Duodenal mucosa (tissue), 2 donors: ENCODE measurements around the gene C1QTNF3.

Experiments
- H3K27ac ChIP-seq: one replicate; pipeline ENCODE4 v1.7.0; 2013; ENCODE audit warnings: low read depth, low read length
- H3K27me3 ChIP-seq, 2 donors: one replicate each; pipeline ENCODE4 v1.7.0; 2013; ENCODE audit warnings: low read length in 2 of 2, control low read depth in 1 of 2; ENCODE audit not compliant: insufficient read depth in 2 of 2, control insufficient read depth in 1 of 2
- H3K36me3 ChIP-seq, 2 donors: one replicate each; pipeline ENCODE4 v1.7.0; 2013; ENCODE audit warnings: low read length in 2 of 2, control low read depth in 1 of 2; ENCODE audit not compliant: insufficient read depth in 2 of 2, control insufficient read depth in 1 of 2
- H3K4me1 ChIP-seq, 2 donors: one replicate each; pipeline ENCODE4 v1.7.0; 2013; ENCODE audit warnings: low read length in 2 of 2, control low read depth in 1 of 2; ENCODE audit not compliant: insufficient read depth in 2 of 2, control insufficient read depth in 1 of 2
- H3K4me3 ChIP-seq, 2 donors: one replicate each; pipeline ENCODE4 v1.7.0; 2013; ENCODE audit warnings: low read length in 2 of 2, low read depth in 1 of 2
- H3K9ac ChIP-seq, 2 donors: one replicate each; pipeline ENCODE4 v1.7.0; 2013; ENCODE audit warnings: low read length in 2 of 2, low read depth in 1 of 2
- H3K9me3 ChIP-seq, 2 donors: one replicate each; pipeline ENCODE4 v1.7.0; 2013; ENCODE audit warnings: low read length in 2 of 2, control low read depth in 1 of 2; ENCODE audit not compliant: control insufficient read depth in 1 of 2

The C1QTNF3 gene

DNA sequence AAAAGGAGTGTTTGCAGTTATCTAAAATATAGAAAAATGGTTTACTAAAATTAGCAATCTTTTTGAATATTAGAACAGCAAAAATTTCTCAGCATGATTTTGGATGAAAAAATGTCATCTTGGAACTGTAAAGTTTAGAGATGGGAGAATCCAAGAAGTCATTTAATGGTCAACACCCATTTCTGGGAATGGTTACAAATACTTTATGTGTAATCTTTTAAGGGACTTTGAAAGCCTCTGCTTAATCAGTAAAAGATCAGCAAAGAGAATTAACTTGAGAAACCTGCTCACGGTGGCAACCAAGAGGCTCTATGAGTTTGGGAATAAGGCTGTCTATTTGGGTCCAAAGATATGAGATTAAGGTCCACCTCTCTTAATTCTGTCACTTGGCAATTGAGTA lies 13.0 kb downstream of the C1QTNF3 start:
- Histone ChIP-seq H3K27me3 (no peaks in the 10 kb centered on the region), H3K4me3 (no peak overlapping the region), H3K36me3 (peaks cover 0 to under 1% of the 10 kb centered on the region in 2 donors), H3K4me1 (peaks cover 0 to 15% of the 10 kb centered on the region in 2 donors), H3K9ac (no peak overlapping the region), H3K9me3 (no peaks in the 10 kb centered on the region), H3K27ac (no peak overlapping the region)

DNA sequence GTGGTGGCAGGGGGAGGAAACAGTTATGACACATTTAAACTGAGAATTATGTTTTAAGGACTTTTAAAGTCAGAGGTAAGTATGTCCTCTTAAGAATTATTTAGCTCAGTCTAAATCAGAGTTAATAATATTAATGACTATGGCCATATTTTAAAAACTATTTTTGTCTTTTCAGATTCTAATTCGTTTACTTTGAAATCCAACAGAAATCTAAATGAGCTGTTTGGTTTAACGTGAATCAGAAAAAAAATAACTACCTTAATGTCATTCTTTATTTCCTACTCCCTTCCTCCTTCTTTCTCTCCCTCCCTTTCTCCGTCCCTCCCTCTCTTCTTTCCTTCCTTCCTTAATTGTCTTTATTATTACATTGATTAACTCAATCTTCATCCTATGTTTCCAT lies 14.7 kb downstream of the C1QTNF3 start:
- Histone ChIP-seq H3K4me1 (peaks cover 0 to 5% of the 10 kb centered on the region in 2 donors), H3K36me3 (no peaks in the 10 kb centered on the region), H3K27me3 (no peaks in the 10 kb centered on the region), H3K4me3 (no peak overlapping the region), H3K9me3 (no peaks in the 10 kb centered on the region), H3K9ac (no peak overlapping the region), H3K27ac (no peak overlapping the region)

GRCh38 chr5:34026089-34026761 lies 16.8 kb downstream of the C1QTNF3 start:
- Histone ChIP-seq H3K27ac (no peak overlapping the region), H3K4me3 (no peak overlapping the region), H3K9me3 (no peaks in the 10 kb centered on the region), H3K9ac (no peak overlapping the region), H3K27me3 (no peaks in the 10 kb centered on the region), H3K4me1 (peaks cover 0 to 10% of the 10 kb centered on the region in 2 donors), H3K36me3 (no peaks in the 10 kb centered on the region)

- H3K9me3 ChIP-seq: no peaks in the 10 kb centered on the region
- peaks cover 0 to 10% of the 10 kb centered on the region in 2 donors for H3K4me1 ChIP-seq
- no peaks in the 10 kb centered on the region for H3K27me3 ChIP-seq
- H3K27ac ChIP-seq: no peak overlapping the region
- no peak overlapping the region for H3K4me3 ChIP-seq
- H3K9ac ChIP-seq: no peak overlapping the region
- H3K36me3 ChIP-seq: no peaks in the 10 kb centered on the region
Measured at GRCh38 chr5:34022121-34022705, 20.8 kb downstream of the C1QTNF3 start.

DNA sequence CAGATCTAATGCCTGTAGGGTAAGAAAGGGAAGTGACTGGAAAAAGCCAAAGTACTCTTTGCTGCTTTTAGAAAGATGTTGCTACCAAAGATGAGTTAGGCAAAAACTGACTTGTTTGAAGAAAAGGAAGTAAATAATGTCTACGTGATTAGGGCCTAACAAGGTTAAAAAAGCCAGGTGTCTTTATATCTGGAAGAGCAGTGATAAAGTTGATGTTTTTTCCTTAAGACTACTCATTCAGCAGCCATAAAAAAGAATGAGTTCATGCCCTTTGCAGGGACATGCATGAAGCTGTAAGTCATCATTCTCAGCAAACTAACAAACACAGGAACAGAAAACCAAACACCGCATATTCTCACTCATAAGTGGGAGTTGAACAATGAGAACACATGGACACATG lies 21.7 kb downstream of the C1QTNF3 start:
- peaks cover 0 to 10% of the 10 kb centered on the region in 2 donors for H3K4me1 ChIP-seq
- H3K36me3 ChIP-seq: no peaks in the 10 kb centered on the region
- no peak overlapping the region for H3K27ac ChIP-seq
- no peaks in the 10 kb centered on the region for H3K9me3 ChIP-seq
- no peak overlapping the region for H3K9ac ChIP-seq
- no peak overlapping the region for H3K4me3 ChIP-seq
- H3K27me3 ChIP-seq: no peaks in the 10 kb centered on the region

- Histone ChIP-seq H3K27me3 (no peaks in the 10 kb centered on the region), H3K4me3 (no peak overlapping the region), H3K9me3 (no peaks in the 10 kb centered on the region), H3K4me1 (peaks cover under 1 to 5% of the 10 kb centered on the region in 2 donors), H3K36me3 (no peaks in the 10 kb centered on the region), H3K9ac (no peak overlapping the region), H3K27ac (no peak overlapping the region)
Measured at GRCh38 chr5:34020726-34021125, 22.3 kb downstream of the C1QTNF3 start.

DNA sequence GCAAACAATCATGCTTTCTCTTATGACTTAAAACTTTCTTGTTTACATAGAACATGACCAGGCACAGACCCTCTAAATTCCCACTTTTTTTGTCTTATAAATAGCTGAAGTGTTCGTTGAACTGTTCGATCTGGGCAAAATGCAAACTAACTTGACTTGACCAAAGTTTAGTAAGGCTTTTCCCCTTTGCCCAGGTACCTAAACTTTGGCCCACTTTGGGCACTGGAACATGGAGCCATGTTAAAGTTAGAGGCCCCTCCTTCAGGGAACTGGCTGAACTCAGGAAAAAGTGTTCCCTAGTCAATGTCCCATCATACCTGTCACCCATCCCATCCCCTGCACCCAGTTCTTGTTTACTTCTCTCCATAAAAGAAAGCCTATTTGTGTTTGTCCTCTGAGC lies 25.8 kb downstream of the C1QTNF3 start:
- Histone ChIP-seq H3K4me3 (no peak overlapping the region), H3K9me3 (no peaks in the 10 kb centered on the region), H3K27me3 (no peaks in the 10 kb centered on the region), H3K9ac (no peak overlapping the region), H3K27ac (no peak overlapping the region), H3K36me3 (no peaks in the 10 kb centered on the region), H3K4me1 (peaks cover 6 to 12% of the 10 kb centered on the region in 2 donors)

- Histone ChIP-seq H3K9ac (no peak overlapping the region), H3K36me3 (no peaks in the 10 kb centered on the region), H3K4me1 (peaks cover 6 to 7% of the 10 kb centered on the region in 2 donors), H3K9me3 (no peaks in the 10 kb centered on the region), H3K27me3 (no peaks in the 10 kb centered on the region), H3K4me3 (no peak overlapping the region), H3K27ac (no peak overlapping the region)
Measured at GRCh38 chr5:34016750-34017149, 26.3 kb downstream of the C1QTNF3 start.

GRCh38 chr5:34016222-34016621 lies 26.8 kb downstream of the C1QTNF3 start:
- no peak overlapping the region for H3K9ac ChIP-seq
- H3K4me1 ChIP-seq: peaks cover 6% of the 10 kb centered on the region in 2 donors
- H3K27ac ChIP-seq: no peak overlapping the region
- H3K9me3 ChIP-seq: no peaks in the 10 kb centered on the region
- no peaks in the 10 kb centered on the region for H3K27me3 ChIP-seq
- no peaks in the 10 kb centered on the region for H3K36me3 ChIP-seq
- no peak overlapping the region for H3K4me3 ChIP-seq

DNA sequence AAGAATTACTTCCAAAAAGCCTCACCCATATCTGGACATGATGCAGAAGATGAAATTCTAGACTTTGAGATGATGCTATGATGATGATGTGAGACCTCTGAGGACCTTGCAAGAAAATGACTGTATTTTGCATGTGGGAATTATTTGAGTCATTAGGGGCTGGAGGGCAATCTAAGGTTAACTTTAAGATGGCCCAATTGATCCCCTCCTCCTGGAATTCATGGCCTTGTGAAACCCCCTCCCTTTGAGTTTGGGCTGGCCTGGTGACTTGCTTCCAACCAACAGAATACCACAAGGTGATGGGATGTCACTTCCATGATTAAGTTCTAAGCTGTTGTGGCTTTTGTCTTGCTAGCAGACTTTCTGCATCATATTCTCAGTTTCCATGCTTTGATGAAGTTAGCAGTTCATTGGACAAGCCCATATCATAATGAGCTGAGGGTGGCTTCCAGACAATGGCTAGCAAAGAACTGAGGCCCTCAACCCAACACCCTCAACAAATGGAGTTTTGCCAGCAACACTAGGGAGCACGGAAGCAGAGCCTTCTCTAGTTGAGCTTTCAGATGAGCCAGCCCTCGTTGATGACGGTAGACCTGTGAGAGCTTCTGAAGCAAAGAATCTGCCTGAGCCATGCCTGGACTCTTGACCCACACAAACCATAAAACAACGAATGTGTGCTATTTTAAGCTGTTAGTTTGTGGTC lies 27.7 kb downstream of the C1QTNF3 start:
- H3K9ac ChIP-seq: no peak overlapping the region
- no peak overlapping the region for H3K27ac ChIP-seq
- H3K4me3 ChIP-seq: no peak overlapping the region
- H3K27me3 ChIP-seq: no peaks in the 10 kb centered on the region
- H3K9me3 ChIP-seq: no peaks in the 10 kb centered on the region
- H3K36me3 ChIP-seq: no peaks in the 10 kb centered on the region
- H3K4me1 ChIP-seq: peaks cover 6 to 11% of the 10 kb centered on the region in 2 donors
